ENCODE data around the gene NUP62.

The NUP62 gene

GRCh38 chr19:49923055-49924003 lies 6.0 kb downstream of the NUP62 start:
- Histone ChIP-seq H3K9ac (ENCODE audit: low read length) (no peak overlapping the region), H3K36me3 (ENCODE audit: control insufficient read depth, low read depth, low read length) (peaks cover 43% of the 10 kb centered on the region), H3K27ac (ENCODE audit: low read length) (no peak overlapping the region)

DNA sequence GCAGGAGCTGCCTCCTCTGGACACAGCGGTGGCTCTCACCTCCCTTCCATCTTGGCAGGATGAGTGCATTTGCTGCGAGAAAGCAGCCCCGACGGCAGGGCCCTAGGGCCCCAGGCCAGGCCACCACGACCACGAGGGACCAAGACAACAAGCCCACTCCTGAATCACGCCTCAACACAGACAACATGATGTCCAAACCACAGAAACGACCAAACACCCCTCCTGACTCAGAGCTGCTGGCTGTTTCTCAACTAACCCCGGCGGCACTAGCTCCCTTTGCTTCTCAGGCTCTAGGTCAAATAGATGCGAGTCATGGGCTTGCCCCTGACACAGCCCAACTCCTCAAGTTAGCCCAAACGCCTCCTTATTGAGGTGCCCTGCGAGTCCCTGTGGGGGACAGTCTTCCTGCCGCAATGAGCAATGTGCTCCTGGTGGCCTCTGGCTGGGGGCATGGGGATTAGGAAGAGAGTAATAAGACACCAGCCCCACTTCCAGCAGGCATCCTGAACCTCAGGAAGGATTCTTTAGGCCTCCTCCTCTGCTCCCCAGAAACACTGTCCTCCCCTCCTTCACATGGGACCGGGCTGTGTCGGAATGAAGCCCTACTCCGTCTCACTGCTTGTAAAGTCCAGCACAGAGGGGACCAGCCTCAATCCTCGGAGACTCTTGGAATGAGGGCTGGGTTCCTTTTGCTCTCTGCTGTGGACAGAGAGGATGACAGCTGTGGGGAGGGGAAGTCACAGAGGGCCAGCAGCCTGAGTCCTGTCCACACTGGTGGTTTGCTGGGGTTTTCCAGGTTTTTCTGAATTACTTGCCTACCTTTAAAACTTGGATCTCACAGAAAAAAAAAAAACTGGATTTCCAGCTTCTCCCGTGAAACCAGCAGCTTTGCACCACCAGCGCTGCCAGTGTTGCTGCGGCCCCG lies 7.2 kb downstream of the NUP62 start:
- Histone ChIP-seq H3K9me3 (ENCODE audit: control insufficient read depth, low read depth, low read length) (no peaks in the 10 kb centered on the region), H3K4me3 (ENCODE audit: low read length) (no peak overlapping the region), H3K4me1 (ENCODE audit: control insufficient read depth, low read depth, low read length) (no peaks in the 10 kb centered on the region), H3K27ac (ENCODE audit: low read length) (no peak overlapping the region), H3K9ac (ENCODE audit: low read length) (no peak overlapping the region), H3K27me3 (ENCODE audit: control insufficient read depth, insufficient read depth, low read length) (no peaks in the 10 kb centered on the region), H3K36me3 (ENCODE audit: control insufficient read depth, low read depth, low read length) (peaks cover 40% of the 10 kb centered on the region)

More at GRCh38 chr19:49923055-49924003, 6.0 kb downstream of the NUP62 start:
- Histone ChIP-seq H3K4me1 (ENCODE audit: control insufficient read depth, low read depth, low read length) (peaks cover 6% of the 10 kb centered on the region), H3K9me3 (ENCODE audit: control insufficient read depth, low read depth, low read length) (no peaks in the 10 kb centered on the region), H3K4me3 (ENCODE audit: low read length) (no peak overlapping the region), H3K27me3 (ENCODE audit: control insufficient read depth, insufficient read depth, low read length) (no peaks in the 10 kb centered on the region)

GRCh38 chr19:49920624-49921363 lies 8.5 kb downstream of the NUP62 start:
- no peak overlapping the region for H3K9ac ChIP-seq (ENCODE audit: low read length)

GRCh38 chr19:49918089-49918488 lies 11.2 kb downstream of the NUP62 start:
- H3K36me3 ChIP-seq (ENCODE audit: control insufficient read depth, low read depth, low read length) = peaks cover 28% of the 10 kb centered on the region
- no peaks in the 10 kb centered on the region for H3K27me3 ChIP-seq (ENCODE audit: control insufficient read depth, insufficient read depth, low read length)
- no peaks in the 10 kb centered on the region for H3K9me3 ChIP-seq (ENCODE audit: control insufficient read depth, low read depth, low read length)
- H3K4me3 ChIP-seq (ENCODE audit: low read length) = no peak overlapping the region
- H3K27ac ChIP-seq (ENCODE audit: low read length) = no peak overlapping the region
- no peaks in the 10 kb centered on the region for H3K4me1 ChIP-seq (ENCODE audit: control insufficient read depth, low read depth, low read length)
- no peak overlapping the region for H3K9ac ChIP-seq (ENCODE audit: low read length)

More at GRCh38 chr19:49920624-49921363, 8.5 kb downstream of the NUP62 start:
- no peak overlapping the region for H3K27ac ChIP-seq (ENCODE audit: low read length)
- H3K4me1 ChIP-seq (ENCODE audit: control insufficient read depth, low read depth, low read length) = no peaks in the 10 kb centered on the region
- H3K4me3 ChIP-seq (ENCODE audit: low read length) = no peak overlapping the region
- H3K27me3 ChIP-seq (ENCODE audit: control insufficient read depth, insufficient read depth, low read length) = no peaks in the 10 kb centered on the region
- peaks cover 32% of the 10 kb centered on the region for H3K36me3 ChIP-seq (ENCODE audit: control insufficient read depth, low read depth, low read length)
- no peaks in the 10 kb centered on the region for H3K9me3 ChIP-seq (ENCODE audit: control insufficient read depth, low read depth, low read length)

DNA sequence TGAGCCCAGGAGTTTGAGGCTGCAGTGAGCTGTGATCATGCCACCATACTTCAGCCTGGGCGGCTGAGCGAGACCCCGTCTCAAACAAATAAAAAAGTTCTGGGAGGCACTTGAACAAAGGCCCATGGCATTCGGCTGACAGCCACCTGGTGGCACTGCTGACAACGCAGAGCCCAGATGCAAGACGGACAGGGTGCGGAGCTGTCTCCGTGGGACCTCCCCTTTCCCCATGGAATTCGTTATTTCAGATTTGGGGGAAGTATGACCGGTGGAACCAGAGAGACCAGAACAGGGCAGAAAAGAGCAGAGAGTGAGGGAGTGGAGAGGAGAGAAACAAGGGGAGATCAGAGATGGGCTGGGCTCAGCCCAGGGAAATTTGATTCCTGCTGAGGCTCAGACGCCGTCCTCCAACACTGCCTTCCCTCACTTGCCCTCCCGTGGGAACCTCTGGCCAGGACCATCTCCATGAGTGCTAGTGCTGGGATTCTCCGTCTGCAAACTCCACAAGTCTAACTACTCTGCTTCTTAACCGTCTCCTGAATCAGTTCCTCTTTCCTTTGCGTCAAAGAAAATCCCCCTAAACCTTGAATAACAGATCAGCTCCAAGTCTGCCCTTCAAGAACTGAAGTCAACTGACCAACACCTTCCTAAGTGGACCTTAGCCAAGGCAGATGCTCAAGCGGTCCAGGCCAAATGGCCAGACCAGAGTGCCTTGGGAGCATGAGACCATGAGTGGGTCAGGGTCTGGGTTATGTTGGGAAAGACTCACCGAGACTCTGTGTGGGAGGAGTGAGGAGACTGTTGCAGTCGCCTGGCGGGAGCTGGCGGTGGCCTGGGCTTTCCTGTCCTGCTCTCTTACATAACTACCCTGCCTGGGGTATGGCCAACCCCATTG lies 12.2 kb downstream of the NUP62 start:
- Histone ChIP-seq H3K27me3 (ENCODE audit: control insufficient read depth, insufficient read depth, low read length) (no peaks in the 10 kb centered on the region), H3K27ac (ENCODE audit: low read length) (no peak overlapping the region), H3K4me3 (ENCODE audit: low read length) (no peak overlapping the region), H3K36me3 (ENCODE audit: control insufficient read depth, low read depth, low read length) (peaks cover 36% of the 10 kb centered on the region), H3K9ac (ENCODE audit: low read length) (no peak overlapping the region), H3K9me3 (ENCODE audit: control insufficient read depth, low read depth, low read length) (no peaks in the 10 kb centered on the region), H3K4me1 (ENCODE audit: control insufficient read depth, low read depth, low read length) (no peaks in the 10 kb centered on the region)

DNA sequence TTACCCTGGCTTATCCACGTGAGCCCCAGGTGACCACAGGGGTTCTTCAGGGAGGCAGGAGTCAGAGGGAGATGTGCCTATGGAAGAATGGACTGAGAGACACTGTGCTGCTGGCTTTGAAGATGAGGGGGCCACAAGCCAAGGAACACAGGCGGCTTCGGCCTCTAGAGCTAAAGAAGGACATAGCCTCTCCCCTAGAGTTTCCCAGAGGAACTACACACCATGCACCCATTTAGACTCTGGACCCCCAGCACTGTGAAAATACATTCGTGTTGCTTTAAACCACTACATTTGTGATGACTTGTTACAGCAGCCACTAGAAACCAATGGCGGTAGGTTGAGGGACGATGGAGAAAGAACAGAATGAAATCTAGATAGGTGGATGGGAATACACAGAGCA lies 14.0 kb downstream of the NUP62 start:
- no peaks in the 10 kb centered on the region for H3K27me3 ChIP-seq (ENCODE audit: control insufficient read depth, insufficient read depth, low read length)
- H3K4me3 ChIP-seq (ENCODE audit: low read length) = no peak overlapping the region
- H3K27ac ChIP-seq (ENCODE audit: low read length) = no peak overlapping the region
- no peaks in the 10 kb centered on the region for H3K9me3 ChIP-seq (ENCODE audit: control insufficient read depth, low read depth, low read length)
- H3K36me3 ChIP-seq (ENCODE audit: control insufficient read depth, low read depth, low read length) = peaks cover 40% of the 10 kb centered on the region
- H3K9ac ChIP-seq (ENCODE audit: low read length) = no peak overlapping the region
- H3K4me1 ChIP-seq (ENCODE audit: control insufficient read depth, low read depth, low read length) = no peaks in the 10 kb centered on the region

- Histone ChIP-seq H3K4me3 (ENCODE audit: low read length) (no peak overlapping the region), H3K9me3 (ENCODE audit: control insufficient read depth, low read depth, low read length) (no peaks in the 10 kb centered on the region), H3K27ac (ENCODE audit: low read length) (no peak overlapping the region), H3K4me1 (ENCODE audit: control insufficient read depth, low read depth, low read length) (no peaks in the 10 kb centered on the region), H3K9ac (ENCODE audit: low read length) (no peak overlapping the region), H3K27me3 (ENCODE audit: control insufficient read depth, insufficient read depth, low read length) (no peaks in the 10 kb centered on the region), H3K36me3 (ENCODE audit: control insufficient read depth, low read depth, low read length) (peaks cover 45% of the 10 kb centered on the region)
These were observed 15.6 kb downstream of the NUP62 start for GRCh38 chr19:49913720-49914119.

DNA sequence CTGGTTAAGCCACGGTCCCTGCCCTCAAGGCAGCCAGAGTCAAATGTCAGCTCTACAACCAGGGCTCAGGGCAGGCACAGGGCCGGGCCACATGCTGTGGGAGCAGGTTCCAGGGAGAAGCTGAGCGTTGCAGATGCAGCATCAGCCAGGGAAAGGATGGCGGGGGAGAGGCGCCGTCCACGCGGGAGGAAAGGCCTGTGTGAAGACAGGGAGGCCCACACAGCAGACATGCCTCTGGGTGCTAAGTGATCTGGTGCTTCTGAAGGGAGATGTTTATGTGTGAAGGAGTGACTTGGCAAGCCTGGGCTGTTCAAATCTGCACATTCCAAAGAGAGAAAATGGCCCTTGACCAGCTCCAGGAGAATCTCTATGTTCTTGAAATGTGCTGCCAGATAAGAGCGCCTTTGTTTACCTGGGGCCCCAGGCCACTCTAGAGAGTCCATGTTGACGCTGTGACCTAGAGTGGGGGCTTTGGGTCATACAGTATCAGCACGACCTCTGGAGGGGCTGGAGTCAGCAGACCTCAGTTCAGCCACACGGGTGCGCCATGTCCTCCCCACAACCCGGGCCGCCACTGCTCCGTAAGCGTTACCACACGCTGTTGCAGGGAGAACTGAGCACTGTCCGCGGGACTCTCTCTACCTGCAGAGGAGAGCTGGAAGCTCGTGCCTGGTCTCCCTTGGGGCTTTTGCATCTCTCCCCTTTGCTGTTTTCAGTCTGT lies 16.2 kb downstream of the NUP62 start:
- H3K9me3 ChIP-seq (ENCODE audit: control insufficient read depth, low read depth, low read length) = no peaks in the 10 kb centered on the region
- no peak overlapping the region for H3K9ac ChIP-seq (ENCODE audit: low read length)
- no peaks in the 10 kb centered on the region for H3K4me1 ChIP-seq (ENCODE audit: control insufficient read depth, low read depth, low read length)
- H3K27ac ChIP-seq (ENCODE audit: low read length) = no peak overlapping the region
- H3K36me3 ChIP-seq (ENCODE audit: control insufficient read depth, low read depth, low read length) = peaks cover 50% of the 10 kb centered on the region
- no peak overlapping the region for H3K4me3 ChIP-seq (ENCODE audit: low read length)
- H3K27me3 ChIP-seq (ENCODE audit: control insufficient read depth, insufficient read depth, low read length) = no peaks in the 10 kb centered on the region

DNA sequence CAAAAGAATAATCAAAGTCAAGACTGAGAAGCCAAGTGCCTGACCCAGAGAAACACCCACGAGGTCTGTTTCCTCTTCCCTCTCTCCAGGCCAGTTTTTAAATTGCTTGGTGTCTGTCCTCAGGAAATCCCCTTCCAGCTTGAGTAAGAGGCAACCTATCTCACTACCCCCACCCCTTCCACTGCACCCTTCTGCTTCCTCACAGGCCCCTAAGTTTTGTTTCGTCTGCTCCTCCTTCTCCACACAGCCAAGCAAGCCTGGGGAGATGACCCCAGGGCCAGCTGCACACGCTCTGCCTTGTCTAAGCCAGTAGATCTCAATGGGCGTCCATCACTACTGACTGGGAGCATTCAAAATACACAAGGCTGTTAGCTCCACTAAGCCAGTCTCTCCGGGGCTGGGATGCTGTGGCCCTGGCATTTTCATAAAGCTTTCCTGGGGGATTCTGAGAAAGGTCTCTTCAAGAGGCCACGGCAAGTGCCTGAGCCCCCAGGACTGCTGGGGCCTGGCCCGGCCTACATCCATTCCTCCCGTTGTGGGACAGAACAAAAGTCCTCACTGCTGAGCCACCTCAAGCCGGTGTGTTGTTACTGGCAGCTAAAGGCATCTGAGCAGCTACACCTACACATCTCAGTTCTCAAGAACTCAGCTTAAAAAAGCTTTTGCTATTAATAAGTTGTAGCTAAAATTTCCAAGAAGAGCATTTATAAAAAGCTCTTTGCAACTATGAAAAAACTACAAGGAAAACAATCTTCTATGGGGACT lies 17.7 kb downstream of the NUP62 start:
- H3K4me1 ChIP-seq (ENCODE audit: control insufficient read depth, low read depth, low read length) = peaks cover 3% of the 10 kb centered on the region
- H3K4me3 ChIP-seq (ENCODE audit: low read length) = no peak overlapping the region
- no peaks in the 10 kb centered on the region for H3K9me3 ChIP-seq (ENCODE audit: control insufficient read depth, low read depth, low read length)
- no peak overlapping the region for H3K9ac ChIP-seq (ENCODE audit: low read length)
- no peak overlapping the region for H3K27ac ChIP-seq (ENCODE audit: low read length)
- peaks cover 57% of the 10 kb centered on the region for H3K36me3 ChIP-seq (ENCODE audit: control insufficient read depth, low read depth, low read length)
- no peaks in the 10 kb centered on the region for H3K27me3 ChIP-seq (ENCODE audit: control insufficient read depth, insufficient read depth, low read length)
